IgD-negative memory B cell (primary cell): ENCODE data around the gene MTARC2. TPM values are rescaled to one million over a fixed set of nuclear protein-coding genes. Genes with fewer than 3 reads are reported as not detected.

Experiments used
- H3K27ac Mint-ChIP-seq, 3 donors: one replicate each; pipeline ENCODE4 v1.8.0; 2020 to 2022; ENCODE audit warnings: mild to moderate bottlenecking in 3 of 3, mixed read lengths in 3 of 3, moderate library complexity in 1 of 3
- H3K27me3 Mint-ChIP-seq: one replicate; pipeline ENCODE4 v1.8.0; 2021; ENCODE audit warnings: mixed read lengths
- H3K36me3 Mint-ChIP-seq: one replicate; pipeline ENCODE4 v1.8.0; 2020; ENCODE audit warnings: mild to moderate bottlenecking, mixed read lengths
- H3K4me1 Mint-ChIP-seq, 3 donors: one replicate each; pipeline ENCODE4 v1.8.0; 2020 to 2022; ENCODE audit warnings: mixed read lengths in 3 of 3, mild to moderate bottlenecking in 1 of 3
- H3K4me3 Mint-ChIP-seq, 4 donors: one replicate each; pipeline ENCODE4 v1.8.0; 2020 to 2022; ENCODE audit warnings: mild to moderate bottlenecking in 4 of 4, mixed read lengths in 4 of 4, moderate library complexity in 3 of 4
- H3K9me3 Mint-ChIP-seq, 3 donors: one replicate each; pipeline ENCODE4 v1.8.0; 2020 to 2021; ENCODE audit warnings: mixed read lengths in 3 of 3, mild to moderate bottlenecking in 1 of 3
- polyA plus RNA-seq: library from polyadenylated mRNA; unstranded; fragments of 300-500 nt; fragmentation: Illumina TruSeq; gene quantifications from one replicate; pipeline ENCODE4 v1.2.3, GENCODE V29; 2021

MTARC2 gene
- polyA plus RNA-seq: 11.4 TPM

DNA sequence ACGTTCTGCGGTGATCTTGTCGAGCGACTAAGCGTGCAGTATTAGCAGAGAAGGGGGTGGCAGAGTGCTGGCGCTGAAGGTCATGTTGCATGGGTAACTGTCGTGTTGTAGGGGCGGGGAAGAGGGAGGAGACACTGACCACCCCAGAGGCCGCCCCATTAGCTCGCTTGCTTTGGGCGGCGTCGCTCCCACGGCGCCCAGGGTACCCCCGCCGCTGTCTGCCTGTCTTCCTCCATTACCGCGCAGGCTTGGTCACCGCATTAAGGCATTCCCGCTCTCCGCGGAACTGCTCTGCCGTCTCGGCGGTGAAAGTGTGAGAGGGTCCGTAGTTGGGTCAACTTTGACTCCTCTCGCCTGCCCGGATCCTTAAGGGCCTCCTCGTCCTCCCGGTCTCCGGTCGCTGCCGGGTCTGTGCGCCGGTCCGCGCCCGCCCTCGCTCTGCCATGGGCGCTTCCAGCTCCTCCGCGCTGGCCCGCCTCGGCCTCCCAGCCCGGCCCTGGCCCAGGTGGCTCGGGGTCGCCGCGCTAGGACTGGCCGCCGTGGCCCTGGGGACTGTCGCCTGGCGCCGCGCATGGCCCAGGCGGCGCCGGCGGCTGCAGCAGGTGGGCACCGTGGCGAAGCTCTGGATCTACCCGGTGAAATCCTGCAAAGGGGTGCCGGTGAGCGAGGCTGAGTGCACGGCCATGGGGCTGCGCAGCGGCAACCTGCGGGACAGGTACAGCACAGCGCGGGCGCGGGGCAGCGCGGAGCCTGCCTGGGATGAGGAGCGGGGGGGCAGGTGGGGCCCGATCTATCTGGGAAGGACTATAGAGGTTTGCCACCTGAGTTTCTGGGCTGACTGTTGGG is at the start of gene MTARC2:
Gene MTARC2, plus strand, starts transcription at position 234 of the 846 bp plus-strand sequence. Its CDS starts 210 bp downstream, at position 444.
- Mint-ChIP-seq H3K4me1 (peaks cover 19 to 38% (median 23%) of the 10 kb centered on the region in 3 donors), H3K36me3 (no peaks in the 10 kb centered on the region), H3K27ac (peak within 1 kb of the TSS in 2 of 3 donors; percentile 83 to 86), H3K9me3 (no peaks in the 10 kb centered on the region), H3K27me3 (peaks cover 5% of the 10 kb centered on the region), H3K4me3 (peak within 1 kb of the TSS; percentile 77 to 97 (median 92))

DNA sequence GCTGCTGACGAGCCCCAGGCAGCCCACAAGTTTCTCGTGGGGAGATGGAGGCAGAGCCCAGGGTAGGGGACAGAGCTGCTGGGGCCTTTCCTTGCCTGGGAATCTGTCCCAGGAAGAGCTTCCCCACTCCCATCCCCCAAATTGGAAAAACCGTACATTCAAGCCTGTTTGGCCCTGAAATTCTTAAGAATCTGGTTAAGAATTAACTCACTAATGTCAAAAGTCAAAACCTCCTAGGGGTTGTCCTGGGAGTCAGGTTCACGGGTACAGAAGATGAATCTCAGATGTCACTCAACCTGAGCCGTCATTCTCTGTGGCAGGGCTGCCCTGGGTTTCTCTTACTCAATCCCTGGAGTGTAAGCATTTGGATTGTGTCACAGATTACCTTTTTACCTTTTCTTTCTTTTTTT is 49.5 kb upstream of the MTARC2 start:
- H3K9me3 Mint-ChIP-seq: no peaks in the 10 kb centered on the region
- no peak overlapping the region for H3K27ac Mint-ChIP-seq
- H3K4me3 Mint-ChIP-seq: no peak overlapping the region
- H3K27me3 Mint-ChIP-seq: no peaks in the 10 kb centered on the region
- H3K36me3 Mint-ChIP-seq: peaks cover 6% of the 10 kb centered on the region
- peaks cover 0 to 5% (median 0%) of the 10 kb centered on the region in 3 donors for H3K4me1 Mint-ChIP-seq

DNA sequence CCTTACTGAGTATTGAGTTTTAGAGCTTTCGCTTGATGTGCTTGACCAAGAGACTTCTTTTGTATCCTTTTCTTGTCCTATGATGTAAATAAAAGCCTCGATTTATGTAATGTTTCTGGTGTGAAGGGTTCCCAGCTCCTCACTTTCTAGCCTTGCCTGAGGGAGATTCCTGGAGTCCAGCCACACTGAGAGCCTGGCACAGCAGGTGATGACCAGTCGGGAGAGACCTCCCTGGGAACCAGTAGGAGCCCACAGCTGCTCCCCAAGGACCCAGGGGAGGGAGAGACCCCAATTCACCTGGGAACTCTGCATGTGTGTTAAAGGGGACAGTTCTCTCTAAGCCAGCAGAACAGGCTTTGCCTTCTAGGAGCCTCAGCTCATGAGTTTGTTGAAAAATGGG is 49.1 kb upstream of the MTARC2 start:
- Mint-ChIP-seq H3K36me3 (peaks cover 5% of the 10 kb centered on the region), H3K9me3 (no peaks in the 10 kb centered on the region), H3K4me1 (peaks cover 0 to 5% (median 0%) of the 10 kb centered on the region in 3 donors), H3K4me3 (no peak overlapping the region), H3K27me3 (no peaks in the 10 kb centered on the region), H3K27ac (no peak overlapping the region)

DNA sequence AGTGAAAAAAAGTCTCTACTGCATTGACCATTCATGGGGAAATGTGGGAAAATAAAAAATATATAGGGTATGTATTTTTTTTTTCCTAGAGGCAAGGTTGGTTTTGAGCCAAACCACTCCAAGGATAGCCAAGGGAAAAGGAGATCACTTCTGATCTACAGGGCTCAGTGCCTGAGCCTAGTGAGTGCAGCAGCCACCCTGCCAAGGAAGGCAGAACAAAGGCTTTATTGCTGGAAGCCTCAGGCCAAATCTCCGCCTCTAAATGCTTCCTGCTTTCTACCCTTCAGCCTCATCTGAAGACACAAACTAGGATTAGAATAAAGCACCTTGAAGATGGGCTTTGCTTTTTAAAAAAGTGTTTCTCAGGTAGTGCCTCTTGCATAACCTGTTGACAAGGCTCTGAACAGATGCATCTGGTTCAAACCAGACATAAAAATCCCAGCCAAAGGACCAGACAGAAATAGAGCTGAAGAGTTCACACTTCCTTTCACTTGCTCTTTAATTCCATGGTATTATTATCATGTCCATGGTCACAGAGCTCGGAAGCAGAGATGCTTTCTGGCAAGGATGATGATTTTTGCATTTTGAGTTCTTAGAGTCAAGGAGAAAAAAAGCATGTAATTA is 47.5 kb upstream of the MTARC2 start:
- peaks cover 0 to 5% (median 0%) of the 10 kb centered on the region in 3 donors for H3K4me1 Mint-ChIP-seq
- H3K27me3 Mint-ChIP-seq: no peaks in the 10 kb centered on the region
- H3K9me3 Mint-ChIP-seq: no peaks in the 10 kb centered on the region
- no peak overlapping the region for H3K4me3 Mint-ChIP-seq
- peaks cover 5% of the 10 kb centered on the region for H3K36me3 Mint-ChIP-seq
- H3K27ac Mint-ChIP-seq: no peak overlapping the region

DNA sequence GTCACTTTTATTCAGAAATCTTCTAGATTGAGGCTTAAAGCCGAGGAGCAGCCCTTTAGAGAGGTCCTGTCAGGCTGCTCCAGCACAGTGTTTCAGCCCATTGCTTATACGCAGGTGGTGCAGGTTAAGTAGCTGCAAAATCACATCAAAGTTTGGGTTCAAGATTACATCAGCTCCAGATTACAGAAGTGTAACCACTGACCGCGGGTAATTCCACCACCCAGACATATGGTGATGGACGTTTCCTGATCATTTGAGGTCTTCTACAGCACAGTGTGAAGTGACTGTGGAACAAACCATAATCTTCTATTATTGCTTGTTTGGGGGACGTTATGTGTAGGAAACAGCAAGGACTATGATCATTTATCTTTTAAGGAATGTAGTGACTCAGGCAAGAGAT is 46.1 kb upstream of the MTARC2 start:
- Mint-ChIP-seq H3K27ac (no peak overlapping the region), H3K9me3 (no peaks in the 10 kb centered on the region), H3K36me3 (peaks cover 5% of the 10 kb centered on the region), H3K27me3 (no peaks in the 10 kb centered on the region), H3K4me3 (no peak overlapping the region), H3K4me1 (peaks cover 0 to 5% (median 0%) of the 10 kb centered on the region in 3 donors)

DNA sequence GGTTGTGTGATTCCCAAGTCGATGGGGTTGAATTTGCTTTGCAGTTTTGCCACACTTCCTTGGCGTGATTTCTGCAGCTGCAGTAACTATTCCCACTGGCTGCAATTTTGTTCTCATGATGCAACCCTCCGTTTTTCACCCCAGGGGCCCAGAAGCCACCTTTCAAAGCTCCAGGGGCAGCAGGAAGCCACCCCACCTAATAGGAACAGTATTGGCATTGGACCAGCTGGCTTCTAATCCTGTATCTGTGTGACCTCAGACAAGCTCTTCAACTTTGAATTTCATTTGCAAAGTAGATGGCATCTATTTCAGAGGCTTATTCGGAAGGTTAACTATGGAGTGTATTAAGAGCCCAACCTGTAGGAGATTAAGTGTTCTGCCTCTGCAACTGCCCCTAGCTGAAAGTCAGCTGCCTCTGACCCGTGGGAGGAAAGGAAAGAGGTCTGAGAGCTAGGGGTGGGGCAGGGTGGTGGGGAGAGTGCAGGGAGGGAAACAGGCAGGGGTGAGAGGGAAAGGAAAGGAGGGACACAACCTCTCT is 45.3 kb upstream of the MTARC2 start:
- no peak overlapping the region for H3K4me3 Mint-ChIP-seq

DNA sequence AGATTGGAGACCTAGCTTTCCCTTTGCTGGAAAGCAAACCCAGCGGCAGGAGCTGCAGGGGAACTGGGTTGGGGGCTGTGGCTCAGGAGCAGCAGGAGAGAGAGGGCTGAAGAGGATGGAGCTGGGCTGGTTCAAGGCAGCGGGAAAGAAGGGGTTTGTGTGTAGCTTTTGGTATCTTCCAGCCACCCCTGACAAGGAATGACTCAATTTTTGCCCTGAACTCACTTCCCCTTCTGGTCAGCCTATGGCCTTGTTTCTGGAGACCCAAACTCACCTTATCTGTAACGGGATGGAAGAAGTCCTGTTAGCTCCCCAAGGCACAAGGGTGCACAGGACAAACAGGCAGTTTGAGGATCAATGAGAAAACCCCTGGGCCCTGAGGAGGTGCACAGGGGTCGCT is 44.8 kb upstream of the MTARC2 start:
- no peaks in the 10 kb centered on the region for H3K9me3 Mint-ChIP-seq
- no peaks in the 10 kb centered on the region for H3K27me3 Mint-ChIP-seq
- H3K4me3 Mint-ChIP-seq: no peak overlapping the region
- H3K4me1 Mint-ChIP-seq: peaks cover 0 to 7% (median 0%) of the 10 kb centered on the region in 3 donors
- no peak overlapping the region for H3K27ac Mint-ChIP-seq
- H3K36me3 Mint-ChIP-seq: peaks cover 5% of the 10 kb centered on the region

More for the DNA sequence above, 45.3 kb upstream of the MTARC2 start:
- H3K9me3 Mint-ChIP-seq: no peaks in the 10 kb centered on the region
- peaks cover 0 to 5% (median 0%) of the 10 kb centered on the region in 3 donors for H3K4me1 Mint-ChIP-seq
- H3K27me3 Mint-ChIP-seq: no peaks in the 10 kb centered on the region
- peaks cover 5% of the 10 kb centered on the region for H3K36me3 Mint-ChIP-seq
- H3K27ac Mint-ChIP-seq: no peak overlapping the region

DNA sequence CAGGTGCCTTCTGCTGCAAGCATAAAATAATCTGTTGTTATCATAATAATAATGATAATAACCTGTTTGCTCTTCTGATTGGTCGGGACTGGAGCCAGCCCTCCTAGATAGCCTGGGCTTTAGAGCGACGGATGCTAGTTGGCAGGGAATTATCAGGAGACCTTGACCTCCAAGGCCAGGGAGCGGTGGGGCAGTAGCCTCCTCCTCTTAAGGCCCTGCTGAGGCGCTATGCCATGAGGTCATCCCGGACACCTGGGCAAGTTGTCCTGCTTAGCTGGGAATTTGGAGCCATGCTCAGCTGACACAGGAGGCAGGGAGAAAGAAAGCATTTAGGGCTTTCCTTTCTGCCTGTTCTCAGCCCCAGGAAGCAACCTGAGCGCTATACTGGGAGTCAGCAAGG is 42.3 kb upstream of the MTARC2 start:
- Mint-ChIP-seq H3K27me3 (no peaks in the 10 kb centered on the region), H3K9me3 (no peaks in the 10 kb centered on the region), H3K27ac (no peak overlapping the region), H3K4me3 (no peak overlapping the region), H3K4me1 (peaks cover 6 to 21% (median 13%) of the 10 kb centered on the region in 3 donors), H3K36me3 (peaks cover 2% of the 10 kb centered on the region)

DNA sequence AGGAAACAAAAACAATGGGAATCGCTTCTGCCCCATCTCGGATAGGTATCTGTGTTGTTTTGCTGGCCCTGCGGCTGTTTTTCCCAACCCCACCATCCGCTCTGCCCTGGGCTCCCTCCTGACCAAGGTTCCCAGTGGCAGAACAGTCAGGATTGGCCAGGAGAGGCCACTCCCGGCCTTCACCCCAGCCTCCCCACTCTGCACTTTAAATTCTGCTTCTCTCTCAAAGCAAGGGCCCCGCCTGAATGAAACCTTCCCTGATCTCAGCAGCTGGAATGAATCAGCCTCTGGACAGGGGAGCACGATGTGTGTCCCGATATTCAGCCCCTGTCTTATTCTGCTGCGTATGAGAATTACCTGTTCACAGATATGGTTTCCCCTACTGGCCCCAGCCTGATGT is 41.6 kb upstream of the MTARC2 start:
- no peak overlapping the region for H3K27ac Mint-ChIP-seq
- H3K9me3 Mint-ChIP-seq: no peaks in the 10 kb centered on the region
- peak overlapping the region in 1 of 4 donors; percentile 54 for H3K4me3 Mint-ChIP-seq
- H3K4me1 Mint-ChIP-seq: peaks cover 11 to 27% (median 19%) of the 10 kb centered on the region in 3 donors
- H3K36me3 Mint-ChIP-seq: peaks cover 2% of the 10 kb centered on the region
- peaks cover 4% of the 10 kb centered on the region for H3K27me3 Mint-ChIP-seq

DNA sequence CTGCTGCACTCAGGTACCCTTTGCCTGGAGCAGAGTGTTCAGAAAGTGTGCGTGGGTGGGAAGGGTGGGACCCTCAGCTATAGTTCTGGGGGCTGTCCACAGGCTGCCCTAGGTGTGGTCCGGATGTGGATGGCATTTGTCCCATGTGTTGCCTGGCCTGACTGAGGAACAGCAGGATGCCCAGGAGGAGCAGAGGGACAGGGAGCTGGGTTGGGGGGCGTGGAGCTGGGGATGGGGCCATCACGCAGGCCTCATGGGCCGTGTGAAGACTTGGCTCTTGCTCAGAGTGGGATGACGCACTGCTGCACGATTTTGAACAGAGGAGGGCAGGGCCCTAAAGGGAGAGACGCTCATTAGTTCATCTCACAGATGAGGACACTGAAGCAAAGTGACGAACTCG is 41.0 kb upstream of the MTARC2 start:
- Mint-ChIP-seq H3K9me3 (no peaks in the 10 kb centered on the region), H3K4me1 (peaks cover 13 to 25% (median 21%) of the 10 kb centered on the region in 3 donors), H3K27ac (no peak overlapping the region), H3K4me3 (no peak overlapping the region), H3K27me3 (peaks cover 4% of the 10 kb centered on the region), H3K36me3 (peaks cover 2% of the 10 kb centered on the region)

DNA sequence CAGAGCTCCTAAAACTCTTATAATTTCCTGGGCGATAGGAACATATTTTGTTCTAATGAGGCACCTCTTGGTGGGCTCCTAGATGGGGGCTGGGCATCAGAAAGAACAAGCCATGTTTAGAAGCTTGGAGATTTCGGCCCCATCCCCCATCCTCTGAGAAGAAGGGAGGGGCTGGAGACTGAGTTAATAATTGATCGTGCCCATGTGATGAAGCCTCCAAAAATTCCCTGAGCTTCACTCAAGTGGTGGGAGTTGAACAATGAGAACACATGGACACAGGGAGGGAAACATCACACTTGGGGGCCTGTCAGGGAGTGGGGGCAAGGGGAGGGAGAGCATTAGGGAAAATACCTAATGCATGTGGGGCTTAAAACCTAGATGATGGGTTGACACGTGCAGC is 39.9 kb upstream of the MTARC2 start:
- Mint-ChIP-seq H3K36me3 (peaks cover 2% of the 10 kb centered on the region), H3K27me3 (peaks cover 4% of the 10 kb centered on the region), H3K27ac (no peak overlapping the region), H3K4me3 (no peak overlapping the region), H3K4me1 (peaks cover 13 to 23% (median 21%) of the 10 kb centered on the region in 3 donors), H3K9me3 (no peaks in the 10 kb centered on the region)

DNA sequence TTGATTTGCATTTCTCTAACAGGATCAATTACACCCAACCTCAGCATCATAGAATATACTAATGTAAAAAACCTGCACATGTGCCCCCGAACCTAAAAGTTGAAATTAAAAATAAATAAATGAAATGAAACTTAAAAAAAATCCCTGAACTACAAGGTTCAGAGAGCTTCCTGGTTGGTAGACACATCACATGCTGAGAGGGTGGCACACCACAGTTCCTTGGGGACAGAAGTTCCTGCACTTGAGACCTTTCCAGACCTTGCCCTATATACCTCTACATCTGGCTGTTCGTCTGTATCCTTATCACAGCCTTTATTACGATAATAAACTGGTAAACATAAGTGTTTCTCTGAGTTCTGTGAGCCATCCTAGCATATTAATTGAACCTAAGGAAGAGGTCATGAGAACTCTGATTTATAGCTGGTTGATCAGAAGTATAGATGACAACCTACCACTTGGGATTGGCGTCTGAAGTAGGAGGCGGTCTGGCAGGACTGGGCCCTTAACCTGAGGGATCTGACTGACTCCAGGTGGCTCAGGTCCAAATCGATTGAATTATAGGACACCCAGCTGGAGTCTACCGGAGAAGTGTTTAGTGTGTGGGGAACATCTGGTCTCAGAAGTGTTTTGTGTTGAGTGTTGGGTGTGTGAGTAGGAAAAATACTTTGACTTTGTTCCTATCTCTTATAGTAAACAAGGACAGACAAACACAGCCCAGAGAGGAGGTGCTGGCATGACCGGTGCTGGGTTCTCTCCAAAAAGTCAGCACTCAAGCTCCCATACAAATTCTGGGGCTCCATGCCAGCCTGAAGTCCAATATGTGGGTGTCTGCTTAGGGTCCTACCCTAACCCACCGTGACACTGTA is 39.0 kb upstream of the MTARC2 start:
- H3K36me3 Mint-ChIP-seq: peaks cover 2% of the 10 kb centered on the region
- peaks cover 13 to 25% (median 21%) of the 10 kb centered on the region in 3 donors for H3K4me1 Mint-ChIP-seq
- H3K27me3 Mint-ChIP-seq: peaks cover 4% of the 10 kb centered on the region
- H3K27ac Mint-ChIP-seq: peak overlapping the region in 2 of 3 donors; percentile 31 to 78
- H3K4me3 Mint-ChIP-seq: peak overlapping the region in 2 of 4 donors; percentile 29 to 46
- H3K9me3 Mint-ChIP-seq: no peaks in the 10 kb centered on the region

DNA sequence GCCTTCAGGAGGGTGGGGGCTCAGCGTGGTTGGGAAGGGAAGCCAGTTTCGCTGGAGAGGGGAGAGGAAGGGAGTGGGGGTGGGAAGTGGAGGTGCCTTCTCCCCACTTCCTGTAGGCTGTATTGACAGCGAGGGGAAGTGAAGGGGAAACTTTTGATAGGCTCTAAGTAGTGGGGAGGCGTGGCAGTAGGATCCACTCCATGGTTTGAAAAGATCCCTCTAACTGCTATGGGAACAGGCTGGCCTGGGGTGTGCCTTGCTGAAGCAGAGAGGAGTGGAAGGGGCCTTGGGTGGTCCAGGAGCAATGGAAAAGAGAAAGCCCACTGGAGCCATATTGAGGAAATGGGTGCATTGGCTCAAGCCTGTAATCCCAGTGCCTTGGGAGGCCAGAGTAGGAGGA is 37.8 kb upstream of the MTARC2 start:
- Mint-ChIP-seq H3K4me3 (no peak overlapping the region), H3K27ac (no peak overlapping the region), H3K9me3 (no peaks in the 10 kb centered on the region), H3K36me3 (peaks cover 2% of the 10 kb centered on the region), H3K27me3 (peaks cover 4% of the 10 kb centered on the region), H3K4me1 (peaks cover 13 to 25% (median 21%) of the 10 kb centered on the region in 3 donors)

DNA sequence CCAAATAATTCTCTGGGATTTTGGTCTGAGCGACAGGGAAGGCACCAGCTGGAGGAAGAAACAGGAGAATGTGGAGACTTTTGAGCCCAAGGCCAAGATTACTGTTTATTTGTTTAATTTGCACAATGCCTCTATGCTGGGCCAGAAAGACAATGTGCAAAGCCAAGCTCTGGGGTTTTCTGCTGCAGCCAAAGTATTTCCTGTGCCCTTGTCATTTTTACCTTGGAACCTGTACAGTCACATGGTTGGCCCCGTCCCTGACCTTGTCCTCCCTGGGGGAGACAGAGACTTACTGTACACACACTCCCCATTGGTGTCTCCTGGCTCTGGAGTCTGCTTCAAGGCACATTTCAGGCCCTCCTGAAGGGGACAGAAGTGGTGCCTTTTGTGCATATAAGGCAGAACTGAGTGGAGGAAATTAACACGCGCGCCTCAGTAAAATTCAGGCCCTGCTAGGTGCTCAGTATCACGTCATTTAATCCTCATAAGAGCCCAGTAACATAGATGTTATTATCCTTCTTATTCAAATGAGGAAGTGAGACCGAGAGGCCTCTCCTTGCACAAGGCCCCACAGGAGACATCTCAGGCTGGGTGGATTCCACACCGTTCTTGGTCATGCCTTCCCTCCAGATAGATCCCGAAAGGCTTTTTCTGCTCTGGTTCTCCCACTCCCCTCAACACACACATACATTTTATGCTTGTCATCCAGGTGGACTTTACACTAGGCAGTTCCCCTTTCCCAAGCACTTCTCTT is 36.9 kb upstream of the MTARC2 start:
- Mint-ChIP-seq H3K36me3 (peaks cover 2% of the 10 kb centered on the region), H3K4me3 (peak overlapping the region in 2 of 4 donors; percentile 84 to 88), H3K27me3 (peaks cover 4% of the 10 kb centered on the region), H3K9me3 (peaks cover 0 to 6% (median 4%) of the 10 kb centered on the region in 3 donors), H3K4me1 (peaks cover 13 to 25% (median 21%) of the 10 kb centered on the region in 3 donors), H3K27ac (peak overlapping the region; percentile 30 to 81 (median 71))
